Immature natural killer cell (primary cell): ENCODE measurements around the gene LHX4. TPM values are rescaled to one million over a fixed set of nuclear protein-coding genes. Genes with fewer than 3 reads are reported as not detected.

ENCODE experiments used
- DNase-seq, 3 donors: peaks; one replicate each; pipeline ENCODE4 v3.0.0; 2022; ENCODE audit warnings: mixed read lengths in 1 of 3
- H3K27ac Mint-ChIP-seq, 6 donors: one replicate each; pipeline ENCODE4 v1.8.0; 2020; ENCODE audit warnings: mixed read lengths in 6 of 6, mild to moderate bottlenecking in 5 of 6, inconsistent platforms in 4 of 6, moderate library complexity in 3 of 6
- H3K27me3 Mint-ChIP-seq, 3 donors: one replicate each; pipeline ENCODE4 v1.8.0; 2020 to 2021; ENCODE audit warnings: low read depth in 3 of 3, mild to moderate bottlenecking in 3 of 3, mixed read lengths in 3 of 3, moderate library complexity in 3 of 3, inconsistent platforms in 1 of 3
- H3K36me3 Mint-ChIP-seq, 3 donors: one replicate each; pipeline ENCODE4 v1.8.0; 2020; ENCODE audit warnings: mixed read lengths in 3 of 3, inconsistent platforms in 2 of 3, mild to moderate bottlenecking in 2 of 3
- H3K4me1 Mint-ChIP-seq, 2 donors: one replicate each; pipeline ENCODE4 v1.8.0; 2020; ENCODE audit warnings: inconsistent platforms in 2 of 2, mild to moderate bottlenecking in 2 of 2, mixed read lengths in 2 of 2, moderate library complexity in 1 of 2
- H3K4me3 Mint-ChIP-seq, 5 donors: one replicate each; pipeline ENCODE4 v1.8.0; 2020; ENCODE audit warnings: mild to moderate bottlenecking in 5 of 5, mixed read lengths in 5 of 5, inconsistent platforms in 3 of 5, moderate library complexity in 3 of 5
- H3K9me3 Mint-ChIP-seq, 6 donors: one replicate each; pipeline ENCODE4 v1.8.0; 2020; ENCODE audit warnings: mild to moderate bottlenecking in 6 of 6, mixed read lengths in 6 of 6, inconsistent platforms in 4 of 6, moderate library complexity in 3 of 6
- polyA plus RNA-seq, 3 donors: library from polyadenylated mRNA; unstranded; fragments of 300-500 nt; fragmentation: Illumina TruSeq; gene quantifications; one replicate each; pipeline ENCODE4 v1.2.3, GENCODE V29; 2021

LHX4 gene
- polyA plus RNA-seq, 3 donors from 2014 or later = 0.25 TPM; not detected in 2

GRCh38 chr1:180277476-180278193 is 47.6 kb downstream of the LHX4 start:
- H3K27ac Mint-ChIP-seq = no peak overlapping the region

GRCh38 chr1:180278194-180278515 is 48.1 kb downstream of the LHX4 start:
- Mint-ChIP-seq H3K27me3 (peaks cover 0 to 4% (median 0%) of the 10 kb centered on the region in 3 donors), H3K4me1 (peaks cover 0 to under 1% of the 10 kb centered on the region in 2 donors), H3K36me3 (peaks cover 23 to 45% (median 43%) of the 10 kb centered on the region in 3 donors), H3K27ac (no peak overlapping the region), H3K4me3 (no peak overlapping the region), H3K9me3 (no peaks in the 10 kb centered on the region)
- DNase-seq = no peak

More at GRCh38 chr1:180277476-180278193, 47.6 kb downstream of the LHX4 start:
- no peaks in the 10 kb centered on the region for H3K4me1 Mint-ChIP-seq
- peaks cover 23 to 46% (median 42%) of the 10 kb centered on the region in 3 donors for H3K36me3 Mint-ChIP-seq
- DNase-seq = no peak
- no peak overlapping the region for H3K4me3 Mint-ChIP-seq
- H3K9me3 Mint-ChIP-seq = no peaks in the 10 kb centered on the region
- H3K27me3 Mint-ChIP-seq = peaks cover 0 to 4% (median 0%) of the 10 kb centered on the region in 3 donors

- Mint-ChIP-seq H3K36me3 (peaks cover 23 to 43% (median 41%) of the 10 kb centered on the region in 3 donors), H3K4me3 (no peak overlapping the region), H3K27me3 (peaks cover 0 to 4% (median 0%) of the 10 kb centered on the region in 3 donors), H3K9me3 (no peaks in the 10 kb centered on the region), H3K4me1 (peaks cover 0 to 6% of the 10 kb centered on the region in 2 donors), H3K27ac (peak overlapping the region in 1 of 6 donors; percentile 22)
- no peak for DNase-seq
Measured at GRCh38 chr1:180278596-180279395, 48.7 kb downstream of the LHX4 start.

GRCh38 chr1:180279651-180280050 is 49.6 kb downstream of the LHX4 start:
- Mint-ChIP-seq H3K4me3 (no peak overlapping the region), H3K9me3 (no peaks in the 10 kb centered on the region), H3K27ac (no peak overlapping the region), H3K36me3 (peaks cover 23 to 41% (median 38%) of the 10 kb centered on the region in 3 donors), H3K4me1 (peaks cover 0 to 6% of the 10 kb centered on the region in 2 donors), H3K27me3 (peaks cover 0 to 4% (median 0%) of the 10 kb centered on the region in 3 donors)
- DNase-seq = no peak

GRCh38 chr1:180280617-180281016 is 50.6 kb downstream of the LHX4 start:
- peaks cover 22 to 41% (median 35%) of the 10 kb centered on the region in 3 donors for H3K36me3 Mint-ChIP-seq
- H3K4me3 Mint-ChIP-seq = no peak overlapping the region
- H3K4me1 Mint-ChIP-seq = peaks cover 0 to 6% of the 10 kb centered on the region in 2 donors
- no peak overlapping the region for H3K27ac Mint-ChIP-seq
- H3K27me3 Mint-ChIP-seq = peaks cover 0 to 4% (median 0%) of the 10 kb centered on the region in 3 donors
- H3K9me3 Mint-ChIP-seq = no peaks in the 10 kb centered on the region
- DNase-seq = no peak

- Mint-ChIP-seq H3K27me3 (peaks cover 0 to 4% (median 0%) of the 10 kb centered on the region in 3 donors), H3K4me3 (no peak overlapping the region), H3K4me1 (peaks cover 0 to 6% of the 10 kb centered on the region in 2 donors), H3K27ac (no peak overlapping the region), H3K36me3 (peaks cover 22 to 38% (median 35%) of the 10 kb centered on the region in 3 donors), H3K9me3 (no peaks in the 10 kb centered on the region)
- DNase-seq = no peak
Measured at GRCh38 chr1:180281490-180281889, 51.4 kb downstream of the LHX4 start.

- no peaks in the 10 kb centered on the region for H3K9me3 Mint-ChIP-seq
- H3K27ac Mint-ChIP-seq = no peak overlapping the region
- peaks cover 0 to 4% (median 0%) of the 10 kb centered on the region in 3 donors for H3K27me3 Mint-ChIP-seq
- no peak overlapping the region for H3K4me3 Mint-ChIP-seq
- H3K4me1 Mint-ChIP-seq = peaks cover 0 to 6% of the 10 kb centered on the region in 2 donors
- peaks cover 16 to 34% (median 33%) of the 10 kb centered on the region in 3 donors for H3K36me3 Mint-ChIP-seq
- DNase-seq = no peak
Measured at GRCh38 chr1:180282401-180283044, 52.5 kb downstream of the LHX4 start.

GRCh38 chr1:180283098-180283497 is 53.0 kb downstream of the LHX4 start:
- H3K27ac Mint-ChIP-seq = no peak overlapping the region
- no peaks in the 10 kb centered on the region for H3K9me3 Mint-ChIP-seq
- peaks cover 0 to 4% (median 0%) of the 10 kb centered on the region in 3 donors for H3K27me3 Mint-ChIP-seq
- peaks cover 16 to 33% (median 31%) of the 10 kb centered on the region in 3 donors for H3K36me3 Mint-ChIP-seq
- H3K4me1 Mint-ChIP-seq = peaks cover 0 to 6% of the 10 kb centered on the region in 2 donors
- H3K4me3 Mint-ChIP-seq = no peak overlapping the region
- no peak for DNase-seq

- H3K27me3 Mint-ChIP-seq = peaks cover 0 to 4% (median 0%) of the 10 kb centered on the region in 3 donors
- H3K36me3 Mint-ChIP-seq = peaks cover 9 to 26% (median 18%) of the 10 kb centered on the region in 3 donors
- H3K27ac Mint-ChIP-seq = no peak overlapping the region
- no peaks in the 10 kb centered on the region for H3K9me3 Mint-ChIP-seq
- H3K4me1 Mint-ChIP-seq = peaks cover 10 to 13% of the 10 kb centered on the region in 2 donors
- no peak overlapping the region for H3K4me3 Mint-ChIP-seq
- no peak for DNase-seq
Measured at GRCh38 chr1:180286417-180286816, 56.4 kb downstream of the LHX4 start.

GRCh38 chr1:180287988-180288705 is 58.1 kb downstream of the LHX4 start:
- Mint-ChIP-seq H3K9me3 (no peaks in the 10 kb centered on the region), H3K27me3 (no peaks in the 10 kb centered on the region), H3K36me3 (peaks cover 9 to 21% (median 17%) of the 10 kb centered on the region in 3 donors), H3K27ac (peak overlapping the region in 2 of 6 donors; percentile 17 to 46), H3K4me3 (no peak overlapping the region), H3K4me1 (peaks cover 10 to 12% of the 10 kb centered on the region in 2 donors)
- DNase-seq = no peak

- Mint-ChIP-seq H3K4me3 (no peak overlapping the region), H3K9me3 (no peaks in the 10 kb centered on the region), H3K36me3 (peaks cover 9 to 16% (median 12%) of the 10 kb centered on the region in 3 donors), H3K4me1 (peaks cover 8 to 10% of the 10 kb centered on the region in 2 donors), H3K27ac (peak overlapping the region in 1 of 6 donors; percentile 7), H3K27me3 (no peaks in the 10 kb centered on the region)
- no peak for DNase-seq
Measured at GRCh38 chr1:180288940-180289339, 58.9 kb downstream of the LHX4 start.

GRCh38 chr1:180290265-180291001 is 60.4 kb downstream of the LHX4 start:
- Mint-ChIP-seq H3K4me3 (no peak overlapping the region), H3K9me3 (no peaks in the 10 kb centered on the region), H3K36me3 (peaks cover 7 to 13% (median 11%) of the 10 kb centered on the region in 3 donors), H3K27ac (peak overlapping the region in 1 of 6 donors; percentile 18), H3K4me1 (peaks cover 8 to 10% of the 10 kb centered on the region in 2 donors), H3K27me3 (no peaks in the 10 kb centered on the region)
- no peak for DNase-seq
